HFF-Myc (cell line): ENCODE results near the gene SMOC1.

ENCODE experiments used
- DNase-seq: peaks from one replicate; pipeline ENCODE4 v3.0.0-alpha.2; 2011; ENCODE audit warnings: low read depth; ENCODE audit errors: extremely low read depth
- H3K4me3 ChIP-seq: replicated peaks from 2 replicates; pipeline ENCODE4 v1.5.1; 2011; ENCODE audit warnings: low read depth, mild to moderate bottlenecking, control low read depth, low read length
- TF ChIP-seq, protein P1 (sequence below): IDR thresholded peaks from 2 replicates; pipeline ENCODE4 v1.5.1; 2012; ENCODE audit warnings: mild to moderate bottlenecking, low read depth, low read length, control low read depth; ENCODE audit errors: missing control alignments

SMOC1 gene

DNA sequence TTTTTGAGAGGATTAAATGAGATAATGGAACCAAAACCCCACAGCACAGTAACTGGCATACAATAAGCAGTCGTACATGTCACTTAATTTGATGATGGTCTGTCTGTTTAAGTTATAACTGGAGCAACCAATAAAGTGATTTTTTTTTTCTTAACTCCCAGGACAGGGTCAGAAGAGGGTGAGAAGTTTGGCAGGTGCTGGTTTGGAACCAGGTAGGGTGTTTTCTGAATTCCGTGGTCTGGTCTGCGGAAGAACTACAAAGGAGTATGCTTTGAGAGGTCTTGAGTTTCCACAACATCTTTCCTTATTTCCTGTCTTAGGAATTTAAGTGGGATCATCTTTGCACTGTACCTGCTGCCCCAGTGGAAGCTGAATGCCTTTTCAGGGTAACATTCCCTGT, 197.8 kb downstream of the SMOC1 start:
- DNase-seq = no peak
- no peak overlapping the region for H3K4me3 ChIP-seq
- TF ChIP-seq, protein P1, sequence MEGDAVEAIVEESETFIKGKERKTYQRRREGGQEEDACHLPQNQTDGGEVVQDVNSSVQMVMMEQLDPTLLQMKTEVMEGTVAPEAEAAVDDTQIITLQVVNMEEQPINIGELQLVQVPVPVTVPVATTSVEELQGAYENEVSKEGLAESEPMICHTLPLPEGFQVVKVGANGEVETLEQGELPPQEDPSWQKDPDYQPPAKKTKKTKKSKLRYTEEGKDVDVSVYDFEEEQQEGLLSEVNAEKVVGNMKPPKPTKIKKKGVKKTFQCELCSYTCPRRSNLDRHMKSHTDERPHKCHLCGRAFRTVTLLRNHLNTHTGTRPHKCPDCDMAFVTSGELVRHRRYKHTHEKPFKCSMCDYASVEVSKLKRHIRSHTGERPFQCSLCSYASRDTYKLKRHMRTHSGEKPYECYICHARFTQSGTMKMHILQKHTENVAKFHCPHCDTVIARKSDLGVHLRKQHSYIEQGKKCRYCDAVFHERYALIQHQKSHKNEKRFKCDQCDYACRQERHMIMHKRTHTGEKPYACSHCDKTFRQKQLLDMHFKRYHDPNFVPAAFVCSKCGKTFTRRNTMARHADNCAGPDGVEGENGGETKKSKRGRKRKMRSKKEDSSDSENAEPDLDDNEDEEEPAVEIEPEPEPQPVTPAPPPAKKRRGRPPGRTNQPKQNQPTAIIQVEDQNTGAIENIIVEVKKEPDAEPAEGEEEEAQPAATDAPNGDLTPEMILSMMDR = no peak

DNA sequence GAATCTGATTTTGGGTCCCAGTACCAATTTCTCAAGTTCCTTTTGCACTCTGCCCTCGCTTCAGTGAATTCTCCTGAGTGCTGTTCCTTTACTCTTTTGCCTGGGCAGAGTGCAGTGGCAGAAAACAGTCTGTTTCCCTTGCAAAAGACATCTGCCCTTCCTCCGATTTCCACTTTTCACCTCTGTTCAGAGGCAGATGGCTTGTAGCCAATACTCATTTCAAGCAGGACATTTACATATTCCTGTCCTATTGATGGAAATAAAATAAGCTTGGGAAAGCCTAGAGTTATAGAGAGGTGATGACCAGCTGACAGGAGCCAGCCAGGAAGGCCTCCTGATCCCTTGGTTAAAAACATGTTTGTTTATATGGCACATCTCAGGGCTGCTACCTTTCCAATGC, 198.5 kb downstream of the SMOC1 start:
- TF ChIP-seq, protein P1 = no peak
- no peak overlapping the region for H3K4me3 ChIP-seq
- DNase-seq = no peak

DNA sequence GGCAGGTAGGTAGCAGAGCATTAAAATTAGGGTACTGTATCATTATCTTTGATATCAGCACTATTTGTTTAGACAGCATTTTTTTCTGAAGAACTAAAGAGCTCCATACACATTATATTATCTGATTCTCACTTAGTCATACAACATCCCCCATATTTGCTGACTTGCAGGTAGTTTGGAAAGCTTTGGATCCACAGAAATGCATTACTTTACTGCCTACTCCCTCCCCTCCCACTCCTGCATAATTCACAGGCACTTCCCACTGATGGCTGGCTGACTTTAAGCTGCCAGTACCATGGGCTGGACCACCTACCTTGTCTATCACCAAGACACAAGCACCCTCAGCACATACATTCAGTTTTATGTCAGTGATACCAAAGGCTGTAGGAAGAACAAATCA, 199.1 kb downstream of the SMOC1 start:
- TF ChIP-seq, protein P1 = no peak
- no peak overlapping the region for H3K4me3 ChIP-seq
- no peak for DNase-seq

DNA sequence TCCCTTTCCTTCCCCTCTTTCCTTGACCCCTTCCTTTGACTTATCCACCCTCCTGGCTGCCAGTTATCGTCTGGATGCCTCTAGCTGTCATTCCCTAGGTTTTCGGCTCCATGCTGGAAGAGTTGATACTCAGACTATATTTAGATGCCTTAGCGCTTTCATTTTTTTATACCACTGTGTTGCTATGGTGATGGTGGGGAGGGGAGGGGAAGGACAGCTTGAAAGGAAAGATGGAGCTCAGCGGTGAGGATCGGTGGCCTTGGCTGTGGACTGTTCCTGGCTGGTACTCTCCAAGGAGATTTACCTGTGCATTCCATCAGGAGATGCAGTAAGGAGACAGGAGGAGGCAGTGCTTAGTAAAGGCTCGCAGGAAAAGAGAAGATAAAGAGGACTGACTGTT, 200.9 kb downstream of the SMOC1 start:
- no peak for DNase-seq
- TF ChIP-seq, protein P1 = no peak
- H3K4me3 ChIP-seq = no peak overlapping the region
